Karpas-422 (cell line): ENCODE results near the gene OSBPL10. TPM values are rescaled to one million over a fixed set of nuclear protein-coding genes. Genes with fewer than 3 reads are reported as not detected.
A peak's percentile ranks its signal among the peaks of the same experiment; 100 is the strongest.
"Not testable (repeated sequence)": the region's sequence is repeated elsewhere in the genome, so short reads cannot be mapped to it uniquely, and the experiment has no call there.

Source experiments
- DNase-seq: peaks from one replicate; pipeline ENCODE4 v3.0.0-alpha.2; 2015
- H2AFZ ChIP-seq: fragments of 200-600 bp; sonication (generic); 2 replicates; pipeline ENCODE4 v1.6.1; 2014; ENCODE audit warnings: antibody characterized with exemption, low read length, mixed read lengths
- H3K27ac ChIP-seq: fragments of 200-600 bp; sonication (generic); 2 replicates; pipeline ENCODE4 v1.5.1; 2014; ENCODE audit warnings: mild to moderate bottlenecking, low read length, moderate library complexity
- H3K27me3 ChIP-seq: fragments of 200-600 bp; sonication (generic); 2 replicates; pipeline ENCODE4 v1.6.1; 2014; ENCODE audit warnings: low read length, mixed read lengths
- H3K36me3 ChIP-seq: fragments of 200-600 bp; sonication (generic); 2 replicates; pipeline ENCODE4 v1.6.1; 2014; ENCODE audit warnings: low read length, mixed read lengths; ENCODE audit not compliant: insufficient read depth
- H3K4me1 ChIP-seq: fragments of 200-600 bp; sonication (generic); 2 replicates; pipeline ENCODE4 v1.6.1; 2014; ENCODE audit warnings: mild to moderate bottlenecking, low read length, mixed read lengths
- H3K4me2 ChIP-seq: fragments of 200-600 bp; sonication (generic); 2 replicates; pipeline ENCODE4 v1.6.1; 2014; ENCODE audit warnings: low read length, low read depth, mild to moderate bottlenecking; ENCODE audit not compliant: poor library complexity, severe bottlenecking
- H3K4me3 ChIP-seq: fragments of 200-600 bp; sonication (generic); 2 replicates; pipeline ENCODE4 v1.5.1; 2014; ENCODE audit warnings: mild to moderate bottlenecking, antibody characterized with exemption, low read length, mixed read lengths
- H3K79me2 ChIP-seq: fragments of 200-600 bp; sonication (generic); 2 replicates; pipeline ENCODE4 v1.6.1; 2014; ENCODE audit warnings: mild to moderate bottlenecking, low read length, mixed read lengths
- H3K9ac ChIP-seq: fragments of 200-600 bp; sonication (generic); 2 replicates; pipeline ENCODE4 v1.6.0; 2014; ENCODE audit warnings: low read length
- H3K9me2 ChIP-seq: fragments of 200-600 bp; sonication (generic), shearing (Covaris generic); replicated peaks from 2 replicates; pipeline ENCODE4 v1.6.0; 2014; ENCODE audit warnings: mild to moderate bottlenecking, low read length, moderate library complexity; ENCODE audit not compliant: insufficient read depth
- H3K9me3 ChIP-seq: fragments of 300-700, 200-600 bp; sonication (generic); 2 replicates; pipeline ENCODE4 v1.6.1; 2014; ENCODE audit warnings: low read length, mixed read lengths
- H4K20me1 ChIP-seq: fragments of 200-600 bp; sonication (generic); 2 replicates; pipeline ENCODE4 v1.6.1; 2014; ENCODE audit warnings: mild to moderate bottlenecking, antibody characterized with exemption, low read length, low read depth; ENCODE audit not compliant: insufficient read depth
- total RNA-seq: library from RNA; depleted of rRNA; stranded (reverse); fragments of >200 nt; shearing (Covaris generic); gene quantifications from 2 replicates; pipeline ENCODE4 v1.2.3, GENCODE V29; 2014; ENCODE audit warnings: low replicate concordance

The OSBPL10 gene
- total RNA-seq, 1 experiment from 2014 or later: 87.0 TPM

DNA sequence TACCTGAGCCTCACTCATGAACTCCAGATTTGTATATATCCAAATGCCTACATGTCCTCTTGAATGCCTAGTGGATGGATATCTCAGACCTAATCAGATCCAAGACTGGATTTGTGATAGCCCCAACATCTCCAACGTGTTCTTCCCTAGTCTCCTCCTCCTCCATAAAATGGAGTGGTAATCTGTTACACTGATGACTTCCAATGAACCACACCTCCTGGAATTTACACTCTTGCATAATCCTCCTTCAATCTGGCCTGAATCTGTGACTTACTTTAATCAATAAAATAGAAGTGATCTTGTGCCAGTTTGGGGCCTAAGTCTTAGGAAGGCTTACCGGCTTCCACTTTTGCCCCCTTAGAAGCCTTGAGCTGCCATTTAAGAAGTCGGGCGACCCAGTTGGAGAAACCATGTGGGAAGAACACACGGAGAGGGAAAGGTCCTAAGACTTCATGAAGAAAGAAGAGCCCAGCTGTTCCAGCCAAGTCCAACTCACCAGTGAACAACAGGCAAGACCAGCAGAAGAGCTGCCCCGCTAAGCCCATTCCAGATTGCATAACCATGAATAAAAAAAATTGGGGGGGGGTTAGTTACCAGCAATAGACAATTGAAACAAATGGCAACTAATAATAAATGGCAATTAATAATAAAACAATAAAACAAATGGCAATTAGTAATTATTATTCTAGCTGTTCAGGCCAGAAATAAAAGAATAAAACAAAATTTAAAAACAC is 284.1 kb downstream of the OSBPL10 start:
- H2AFZ ChIP-seq: no peak overlapping the region
- H4K20me1 ChIP-seq: no peaks in the 10 kb centered on the region
- H3K4me2 ChIP-seq: no peak overlapping the region
- H3K27ac ChIP-seq: no peak overlapping the region
- no peaks in the 10 kb centered on the region for H3K9me2 ChIP-seq
- no peak overlapping the region for H3K4me3 ChIP-seq
- peaks cover 63% of the 10 kb centered on the region for H3K79me2 ChIP-seq
- H3K36me3 ChIP-seq: peaks cover 44% of the 10 kb centered on the region
- H3K9ac ChIP-seq: no peak overlapping the region
- H3K4me1 ChIP-seq: peaks cover 11% of the 10 kb centered on the region
- no peaks in the 10 kb centered on the region for H3K27me3 ChIP-seq
- no peak for DNase-seq
- H3K9me3 ChIP-seq: no peaks in the 10 kb centered on the region

DNA sequence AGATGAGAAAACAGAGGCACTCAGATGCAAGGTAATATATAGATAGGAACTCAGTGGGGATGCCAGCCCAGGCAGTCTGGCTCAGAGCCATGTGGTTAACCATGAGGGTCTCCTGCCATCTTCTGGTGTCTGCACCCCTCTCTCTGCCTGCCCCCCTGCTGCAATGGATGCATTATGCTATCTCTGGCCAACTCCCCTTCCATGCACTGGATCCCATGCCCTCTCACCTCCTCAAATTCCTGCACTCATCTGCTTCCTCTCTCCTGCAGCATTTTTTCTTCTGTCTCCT is 285.1 kb downstream of the OSBPL10 start:
- Histone ChIP-seq H3K4me1 (peaks cover under 1% of the 10 kb centered on the region), H4K20me1 (no peaks in the 10 kb centered on the region), H3K27me3 (no peaks in the 10 kb centered on the region), H3K36me3 (peaks cover 49% of the 10 kb centered on the region), H2AFZ (no peak overlapping the region), H3K79me2 (peaks cover 60% of the 10 kb centered on the region), H3K4me2 (no peak overlapping the region), H3K9me2 (no peaks in the 10 kb centered on the region), H3K4me3 (no peak overlapping the region), H3K9ac (no peak overlapping the region), H3K27ac (no peak overlapping the region), H3K9me3 (no peaks in the 10 kb centered on the region)
- DNase-seq: no peak

DNA sequence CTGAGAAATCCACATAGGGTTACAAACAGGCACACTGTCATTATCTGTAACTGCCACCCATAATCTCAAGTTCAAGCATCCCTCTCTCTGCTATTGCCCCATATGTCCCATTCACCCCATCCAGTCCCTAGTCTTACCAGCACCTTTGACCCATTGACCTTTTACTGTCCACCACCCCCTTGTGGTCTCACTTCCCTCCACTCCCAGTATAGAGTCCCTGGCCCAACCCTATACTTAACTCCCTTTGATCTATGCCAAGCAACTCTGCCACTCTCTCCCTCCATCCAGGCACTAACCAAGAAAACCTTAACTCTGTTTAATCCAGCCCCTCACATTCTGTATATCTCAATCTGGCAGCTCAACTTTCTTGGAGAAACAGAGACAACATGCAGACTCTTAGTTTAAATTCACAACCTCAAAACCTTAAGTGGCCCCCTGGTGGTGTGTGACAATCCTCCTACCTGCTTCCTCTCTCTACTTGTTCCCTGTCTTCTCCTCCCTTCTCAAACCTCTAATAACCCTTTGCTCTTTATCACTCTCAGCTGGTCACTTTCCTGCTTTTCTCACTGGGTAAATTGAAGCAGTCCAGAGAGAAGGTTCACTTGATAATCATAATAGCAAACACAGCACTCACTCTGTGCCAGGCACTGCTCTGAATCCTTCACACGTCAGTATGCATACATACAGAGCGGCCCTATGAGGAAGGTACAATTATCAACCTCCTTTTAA is 285.6 kb downstream of the OSBPL10 start:
- H3K9ac ChIP-seq: no peak overlapping the region
- H3K4me1 ChIP-seq: no peaks in the 10 kb centered on the region
- no peaks in the 10 kb centered on the region for H3K27me3 ChIP-seq
- no peaks in the 10 kb centered on the region for H3K9me2 ChIP-seq
- H3K79me2 ChIP-seq: peaks cover 62% of the 10 kb centered on the region
- no peak overlapping the region for H3K4me2 ChIP-seq
- H4K20me1 ChIP-seq: no peaks in the 10 kb centered on the region
- H3K9me3 ChIP-seq: no peaks in the 10 kb centered on the region
- H3K27ac ChIP-seq: no peak overlapping the region
- no peak overlapping the region for H3K4me3 ChIP-seq
- H3K36me3 ChIP-seq: peaks cover 50% of the 10 kb centered on the region
- DNase-seq: peak; percentile 77
- H2AFZ ChIP-seq: no peak overlapping the region

- H3K4me2 ChIP-seq: no peak overlapping the region
- H3K9me2 ChIP-seq: no peaks in the 10 kb centered on the region
- H3K27ac ChIP-seq: no peak overlapping the region
- no peak overlapping the region for H3K4me3 ChIP-seq
- no peak overlapping the region for H2AFZ ChIP-seq
- no peaks in the 10 kb centered on the region for H3K9me3 ChIP-seq
- H3K27me3 ChIP-seq: no peaks in the 10 kb centered on the region
- H4K20me1 ChIP-seq: no peaks in the 10 kb centered on the region
- peaks cover 53% of the 10 kb centered on the region for H3K79me2 ChIP-seq
- H3K4me1 ChIP-seq: no peaks in the 10 kb centered on the region
- peaks cover 35% of the 10 kb centered on the region for H3K36me3 ChIP-seq
- DNase-seq: no peak
- no peak overlapping the region for H3K9ac ChIP-seq
These were observed 287.7 kb downstream of the OSBPL10 start for GRCh38 chr3:31693346-31693745.

DNA sequence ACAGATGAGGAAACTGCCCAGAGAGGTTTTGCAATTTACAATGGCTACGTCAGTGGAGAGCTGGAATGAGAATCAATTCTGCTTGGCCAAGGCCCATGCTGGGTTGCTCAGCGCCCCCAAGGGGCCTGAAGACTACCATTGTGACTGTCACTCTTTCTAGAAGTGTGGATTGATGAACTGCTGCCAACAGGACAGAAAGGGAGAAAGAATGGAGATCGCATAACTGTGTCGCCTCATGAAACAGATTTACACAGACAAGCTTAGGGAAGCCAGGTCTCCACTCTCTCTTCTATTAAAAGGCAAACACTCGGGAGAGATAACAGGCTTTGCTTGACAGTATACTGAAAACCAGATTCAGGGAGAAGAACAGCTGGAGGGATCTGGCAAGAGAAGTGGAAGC is 288.3 kb downstream of the OSBPL10 start:
- DNase-seq: no peak
- Histone ChIP-seq H2AFZ (no peak overlapping the region), H3K27me3 (no peaks in the 10 kb centered on the region), H3K9me3 (no peaks in the 10 kb centered on the region), H3K4me3 (no peak overlapping the region), H3K4me1 (no peaks in the 10 kb centered on the region), H3K36me3 (peaks cover 35% of the 10 kb centered on the region), H3K9ac (no peak overlapping the region), H3K27ac (no peak overlapping the region), H4K20me1 (no peaks in the 10 kb centered on the region), H3K9me2 (no peaks in the 10 kb centered on the region), H3K4me2 (no peak overlapping the region), H3K79me2 (peaks cover 55% of the 10 kb centered on the region)

- H3K9ac ChIP-seq: no peak overlapping the region
- no peak overlapping the region for H2AFZ ChIP-seq
- no peak overlapping the region for H3K27ac ChIP-seq
- no peaks in the 10 kb centered on the region for H3K4me1 ChIP-seq
- no peak overlapping the region for H3K4me2 ChIP-seq
- no peak for DNase-seq
- no peaks in the 10 kb centered on the region for H3K9me2 ChIP-seq
- H3K9me3 ChIP-seq: no peaks in the 10 kb centered on the region
- H4K20me1 ChIP-seq: no peaks in the 10 kb centered on the region
- H3K79me2 ChIP-seq: peaks cover 59% of the 10 kb centered on the region
- H3K36me3 ChIP-seq: peaks cover 43% of the 10 kb centered on the region
- no peaks in the 10 kb centered on the region for H3K27me3 ChIP-seq
- no peak overlapping the region for H3K4me3 ChIP-seq
These were observed 290.3 kb downstream of the OSBPL10 start for GRCh38 chr3:31690771-31691170.

GRCh38 chr3:31689523-31689922 is 291.5 kb downstream of the OSBPL10 start:
- H3K9me2 ChIP-seq, H3K4me2 ChIP-seq, H3K27ac ChIP-seq, H3K9me3 ChIP-seq, H3K4me1 ChIP-seq, H2AFZ ChIP-seq, DNase-seq, H3K9ac ChIP-seq, H3K4me3 ChIP-seq, H4K20me1 ChIP-seq, H3K27me3 ChIP-seq: not testable (repeated sequence)
- Histone ChIP-seq H3K79me2 (peaks cover 57% of the 10 kb centered on the region), H3K36me3 (peaks cover 49% of the 10 kb centered on the region)

- H3K27ac ChIP-seq: no peak overlapping the region; the same call in 1 of the 2 replicates
- no peaks in the 10 kb centered on the region for H3K9me3 ChIP-seq
- H3K9me2 ChIP-seq: no peaks in the 10 kb centered on the region
- no peak overlapping the region for H2AFZ ChIP-seq
- H3K4me3 ChIP-seq: no peak overlapping the region
- no peaks in the 10 kb centered on the region for H4K20me1 ChIP-seq
- H3K9ac ChIP-seq: no peak overlapping the region
- H3K4me2 ChIP-seq: no peak overlapping the region
- no peaks in the 10 kb centered on the region for H3K27me3 ChIP-seq
- peaks cover 57% of the 10 kb centered on the region for H3K79me2 ChIP-seq
- no peaks in the 10 kb centered on the region for H3K4me1 ChIP-seq
- H3K36me3 ChIP-seq: peaks cover 54% of the 10 kb centered on the region
- no peak for DNase-seq
These were observed 292.1 kb downstream of the OSBPL10 start for GRCh38 chr3:31688984-31689383.
